HG03575 (cell line): ENCODE measurements around the gene FGD2.
"Not testable (repeated sequence)": the region's sequence is repeated elsewhere in the genome, so short reads cannot be mapped to it uniquely, and the experiment has no call there.

Source experiments
- ATAC-seq: cut with Tn5 transposase; IDR thresholded peaks from one replicate; pipeline ENCODE4 v1.9.1; 2021; ENCODE audit not compliant: unreplicated experiment, insufficient number of reproducible peaks, low FRiP score; ENCODE audit errors: extremely low read depth

FGD2 gene

GRCh38 chr6:37050045-37050853 lies 44.8 kb downstream of the FGD2 start:
- ATAC-seq, result no peak

GRCh38 chr6:37050854-37051137 lies 45.3 kb downstream of the FGD2 start:
- no peak for ATAC-seq

GRCh38 chr6:37051138-37052026 lies 45.9 kb downstream of the FGD2 start:
- ATAC-seq, result no peak

- ATAC-seq, result no peak
Measured at GRCh38 chr6:37052027-37052628, 46.7 kb downstream of the FGD2 start.

GRCh38 chr6:37053683-37054082 lies 48.2 kb downstream of the FGD2 start:
- no peak for ATAC-seq

GRCh38 chr6:37054171-37054570 lies 48.7 kb downstream of the FGD2 start:
- no peak for ATAC-seq

GRCh38 chr6:37054580-37054979 lies 49.1 kb downstream of the FGD2 start:
- ATAC-seq, result no peak

- ATAC-seq, result no peak
Measured at GRCh38 chr6:37056112-37056403, 50.6 kb downstream of the FGD2 start.

GRCh38 chr6:37056439-37057127 lies 51.1 kb downstream of the FGD2 start:
- no peak for ATAC-seq

GRCh38 chr6:37057128-37057471 lies 51.6 kb downstream of the FGD2 start:
- ATAC-seq, result no peak

- ATAC-seq, result no peak
Measured at GRCh38 chr6:37057678-37058077, 52.2 kb downstream of the FGD2 start.

GRCh38 chr6:37058084-37058586 lies 52.7 kb downstream of the FGD2 start:
- no peak for ATAC-seq

- not testable (repeated sequence) for ATAC-seq
Measured at GRCh38 chr6:37058984-37059343, 53.5 kb downstream of the FGD2 start.

GRCh38 chr6:37059344-37060194 lies 54.1 kb downstream of the FGD2 start:
- ATAC-seq, result no peak

GRCh38 chr6:37060195-37060559 lies 54.7 kb downstream of the FGD2 start:
- ATAC-seq, result no peak

GRCh38 chr6:37061157-37061804 lies 55.8 kb downstream of the FGD2 start:
- no peak for ATAC-seq

- ATAC-seq, result no peak
Measured at GRCh38 chr6:37062424-37062823, 57.0 kb downstream of the FGD2 start.
